DMS79 treated with DMSO at 0.1 percent for 48 hours (cell line): ENCODE data around the gene ACTG1.

Experiments
- DNase-seq: peaks from one replicate; lab custom pipeline; 2025; lab: John Stamatoyannopoulos, UW

The ACTG1 gene

DNA sequence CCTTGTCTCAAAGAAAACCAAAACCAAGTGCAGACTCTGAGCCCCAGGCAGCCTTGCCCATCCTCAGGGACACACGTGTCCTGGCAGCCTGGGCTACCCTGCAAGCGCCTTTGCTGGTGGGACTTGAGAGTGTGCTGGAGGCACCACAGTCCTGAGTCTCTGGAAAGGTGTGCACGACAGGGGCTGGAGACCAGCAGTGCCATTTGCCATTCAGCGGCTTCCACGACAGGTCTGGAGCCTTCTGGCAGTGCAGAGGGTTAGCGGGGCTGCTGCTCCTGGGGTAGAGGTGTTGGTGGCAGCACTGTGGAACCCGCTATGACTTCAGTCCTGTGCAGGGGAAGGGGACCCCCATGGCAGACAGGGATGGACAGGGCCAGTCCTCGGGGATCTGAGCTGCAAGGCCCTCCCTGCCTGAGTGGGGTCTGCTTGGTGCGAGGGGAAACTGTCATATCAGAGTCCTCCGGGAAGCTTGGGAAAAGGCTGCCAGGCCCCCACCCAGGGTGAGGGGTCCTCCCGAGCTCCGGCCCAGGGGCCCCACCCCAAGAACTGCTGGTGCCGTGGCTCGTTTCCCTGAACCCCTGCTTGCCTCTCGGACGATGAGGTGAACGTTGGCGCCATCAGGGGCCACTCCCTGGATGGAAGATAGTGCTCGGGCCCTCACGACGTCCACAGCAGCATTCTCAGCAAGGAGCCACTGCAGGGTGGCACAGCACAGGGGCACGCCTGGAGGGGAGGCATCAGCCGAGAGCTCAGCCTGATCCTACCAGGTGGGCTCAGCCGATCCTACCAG lies 32.8 kb upstream of the ACTG1 start:
- DNase-seq, result no peak

DNA sequence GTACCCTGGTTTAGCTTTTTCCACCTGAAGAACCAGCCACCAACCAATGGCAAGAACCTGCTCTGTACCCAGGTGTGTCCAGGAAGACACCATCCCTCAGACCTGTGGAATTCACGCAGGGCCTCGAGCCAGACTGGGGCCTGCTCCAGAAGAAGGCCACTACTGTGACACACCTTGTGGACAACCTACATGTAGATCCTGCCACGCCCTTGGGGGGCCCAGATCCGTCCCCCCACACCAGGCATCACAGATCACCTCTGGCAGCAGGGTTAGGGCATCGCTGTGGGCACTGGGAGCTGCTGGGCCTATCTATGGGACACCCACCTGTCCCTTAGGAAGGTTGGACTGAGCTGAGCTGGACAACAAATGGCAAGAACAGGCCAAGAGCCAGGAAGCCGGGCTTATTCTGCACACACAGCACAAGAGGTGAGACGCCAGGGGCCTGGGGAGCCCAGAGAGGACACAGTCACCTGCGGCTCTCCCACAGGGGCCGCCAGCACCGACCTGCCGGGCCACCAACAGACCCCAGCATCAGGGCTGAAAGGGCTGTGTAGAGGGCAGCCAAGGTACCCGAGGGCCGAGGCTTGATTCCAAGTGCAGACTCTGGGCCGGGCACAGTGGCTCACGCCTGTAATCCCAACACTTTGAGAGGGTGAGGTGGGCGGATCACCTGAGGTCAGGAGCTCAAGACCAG lies 31.8 kb upstream of the ACTG1 start:
- no peak for DNase-seq

DNA sequence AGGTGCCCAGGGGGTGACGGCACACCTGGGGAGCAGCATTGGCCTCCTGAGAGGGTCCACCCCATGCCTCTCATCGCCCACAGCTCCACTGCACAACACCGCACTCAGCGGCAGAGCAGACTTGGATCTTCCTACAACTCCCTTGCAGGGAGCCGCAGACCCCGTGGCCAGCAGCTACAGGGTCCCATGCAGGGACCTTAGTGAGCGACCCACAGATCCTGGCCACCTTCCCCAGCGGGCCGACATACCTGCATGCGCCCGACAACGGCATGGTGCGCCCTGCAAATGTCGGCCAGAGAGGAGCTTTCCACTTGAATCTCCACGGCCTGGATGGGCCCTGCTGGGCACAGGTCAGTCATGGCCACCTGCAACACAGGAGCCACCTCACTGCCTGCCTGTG lies 31.2 kb upstream of the ACTG1 start:
- no peak for DNase-seq

DNA sequence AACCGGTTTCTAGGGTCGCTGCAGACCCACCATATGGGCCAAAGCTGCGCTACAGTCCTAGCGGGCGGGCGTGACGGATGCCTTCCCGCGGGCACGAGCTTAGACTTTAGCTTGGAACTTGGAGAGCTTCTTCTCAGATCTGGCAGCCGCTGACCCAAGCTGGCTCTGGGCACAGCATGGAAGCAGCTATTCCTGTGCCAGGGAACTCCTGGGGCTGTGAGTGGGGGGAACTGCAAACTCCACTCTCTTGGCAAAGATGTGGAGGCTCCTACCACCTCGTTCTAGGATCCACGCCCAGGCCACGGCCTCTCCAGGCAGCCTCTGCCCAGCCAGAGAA lies 30.7 kb upstream of the ACTG1 start:
- no peak for DNase-seq

DNA sequence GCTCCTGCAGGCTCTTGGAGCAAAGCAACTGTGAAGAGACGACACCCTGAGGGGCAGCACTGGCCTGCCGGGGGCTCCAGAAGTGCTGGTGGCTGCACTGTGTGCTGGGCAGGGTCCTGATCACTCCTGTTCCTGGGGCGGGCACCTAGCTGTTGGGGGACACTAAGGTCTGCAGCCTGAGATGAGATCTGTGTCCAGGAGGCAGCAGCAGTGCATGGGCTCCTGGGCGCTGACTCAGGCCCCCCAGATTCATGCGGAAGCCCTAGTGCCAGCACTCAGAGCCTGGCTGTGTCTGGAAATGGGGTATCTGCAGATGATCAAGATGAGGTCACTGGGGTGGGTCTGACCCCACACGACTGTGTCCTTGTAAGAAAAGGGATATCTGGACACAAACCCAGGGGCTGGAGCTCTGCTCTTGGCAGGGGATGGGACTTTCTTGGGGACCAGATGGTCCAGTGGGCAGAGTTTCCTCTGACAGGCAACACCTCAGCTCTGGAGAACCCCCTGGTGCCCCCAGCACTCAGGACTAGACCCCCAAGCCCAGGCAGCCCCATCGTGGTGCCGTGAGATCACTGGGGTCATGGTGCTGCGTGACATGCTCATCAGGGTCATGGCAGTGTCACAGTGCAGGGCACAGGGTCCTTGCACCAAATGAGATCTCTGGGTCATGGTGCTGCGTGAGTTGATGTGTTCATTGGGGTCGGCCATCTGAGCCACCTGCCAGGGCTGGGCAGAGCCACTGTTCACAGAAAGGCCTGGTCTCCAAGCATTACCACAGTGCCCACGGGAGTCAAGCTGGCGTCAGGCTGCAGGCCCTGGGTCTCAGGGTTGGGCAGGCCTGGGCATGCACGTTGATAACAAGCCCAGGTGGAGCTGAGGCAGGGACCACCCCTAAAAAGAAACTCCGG lies 30.1 kb upstream of the ACTG1 start:
- DNase-seq, result no peak

DNA sequence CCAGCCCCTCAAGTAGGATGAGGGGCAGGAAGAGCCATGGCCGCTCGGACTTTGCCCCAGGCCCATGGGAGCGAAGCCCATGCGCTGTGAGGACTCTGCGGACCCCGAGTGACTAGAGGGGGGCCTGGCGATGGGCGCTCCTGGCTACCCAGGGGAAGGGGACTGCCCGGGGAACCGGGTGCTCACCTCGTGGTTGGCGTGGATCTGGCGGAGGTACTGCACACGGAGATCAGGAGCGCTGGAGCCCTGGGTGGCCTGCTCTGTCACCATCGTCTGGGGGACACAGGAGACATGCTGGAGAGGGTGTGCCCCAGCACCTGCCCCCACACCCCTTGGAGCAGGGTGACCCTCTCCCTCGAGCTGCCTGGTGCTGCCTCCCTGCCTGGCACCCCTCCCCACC lies 28.5 kb upstream of the ACTG1 start:
- DNase-seq, result no peak

DNA sequence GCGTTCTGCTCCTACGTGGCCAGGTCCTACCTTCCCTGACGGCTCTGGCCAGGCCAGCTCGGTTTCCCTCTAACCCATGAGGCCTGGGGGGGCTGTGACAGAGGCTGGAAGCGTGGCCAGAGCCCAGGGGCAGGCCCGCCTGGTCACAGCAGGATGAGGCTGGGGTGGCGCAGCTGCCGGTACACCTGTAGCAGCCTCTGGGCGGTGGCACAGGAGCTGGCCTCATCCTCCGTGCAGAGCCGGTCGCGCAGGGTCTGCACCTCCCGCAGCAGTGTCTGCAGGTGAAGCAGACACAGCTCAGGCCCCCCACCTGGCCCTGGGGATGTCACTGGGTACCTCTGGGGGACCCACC lies 28.1 kb upstream of the ACTG1 start:
- DNase-seq, result no peak

DNA sequence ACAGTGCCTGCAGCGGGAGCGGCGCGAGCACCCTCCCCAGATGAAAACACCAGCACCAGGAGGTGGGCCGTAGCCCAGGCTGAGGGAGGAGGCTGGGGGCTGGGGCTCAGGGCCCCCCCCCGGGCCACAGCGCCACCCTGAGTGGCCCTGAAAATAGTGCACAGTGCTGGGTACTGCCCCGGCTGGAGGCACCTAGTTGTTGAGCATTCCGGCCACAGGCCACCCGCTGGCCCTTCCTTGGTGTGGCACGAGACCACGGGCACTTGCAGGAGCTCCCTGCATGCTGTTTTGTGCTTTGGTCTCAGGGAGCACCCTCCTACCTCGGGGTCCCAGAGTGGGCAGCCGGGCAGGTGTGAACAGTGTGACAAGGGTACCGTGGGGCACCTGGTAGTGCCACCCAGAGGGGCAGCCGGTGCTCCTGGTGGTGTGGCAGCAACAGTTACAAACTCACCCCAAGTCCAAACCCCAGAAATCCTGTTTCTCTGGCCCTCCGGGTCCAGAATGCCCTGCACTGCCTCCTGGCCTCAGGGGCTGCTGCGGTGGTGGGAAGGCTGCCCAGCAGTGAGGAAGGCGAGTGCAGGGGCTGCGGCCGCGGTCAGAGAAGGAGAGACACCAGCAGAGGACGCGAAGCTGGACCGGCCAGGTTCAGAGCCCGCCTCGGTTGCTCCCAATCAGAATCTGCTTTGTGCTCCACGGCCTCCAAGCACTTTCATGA lies 27.5 kb upstream of the ACTG1 start:
- DNase-seq, result no peak

DNA sequence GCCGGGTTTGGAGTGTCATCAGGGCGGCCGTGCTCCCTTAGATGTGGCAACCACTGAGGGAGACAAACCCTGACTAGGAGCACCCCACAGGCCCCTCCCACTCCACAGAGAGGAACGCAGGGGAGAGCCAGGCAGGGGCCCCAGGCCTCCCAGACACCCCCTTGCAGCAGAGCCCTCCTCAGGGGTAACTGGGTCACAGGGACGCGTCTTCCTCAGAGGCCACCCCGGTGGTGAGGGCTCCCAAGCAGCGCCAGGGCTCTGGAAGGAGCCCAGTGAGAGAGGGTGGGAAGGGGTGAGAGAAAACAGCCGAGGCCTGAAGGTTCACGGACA lies 26.9 kb upstream of the ACTG1 start:
- DNase-seq, result no peak

DNA sequence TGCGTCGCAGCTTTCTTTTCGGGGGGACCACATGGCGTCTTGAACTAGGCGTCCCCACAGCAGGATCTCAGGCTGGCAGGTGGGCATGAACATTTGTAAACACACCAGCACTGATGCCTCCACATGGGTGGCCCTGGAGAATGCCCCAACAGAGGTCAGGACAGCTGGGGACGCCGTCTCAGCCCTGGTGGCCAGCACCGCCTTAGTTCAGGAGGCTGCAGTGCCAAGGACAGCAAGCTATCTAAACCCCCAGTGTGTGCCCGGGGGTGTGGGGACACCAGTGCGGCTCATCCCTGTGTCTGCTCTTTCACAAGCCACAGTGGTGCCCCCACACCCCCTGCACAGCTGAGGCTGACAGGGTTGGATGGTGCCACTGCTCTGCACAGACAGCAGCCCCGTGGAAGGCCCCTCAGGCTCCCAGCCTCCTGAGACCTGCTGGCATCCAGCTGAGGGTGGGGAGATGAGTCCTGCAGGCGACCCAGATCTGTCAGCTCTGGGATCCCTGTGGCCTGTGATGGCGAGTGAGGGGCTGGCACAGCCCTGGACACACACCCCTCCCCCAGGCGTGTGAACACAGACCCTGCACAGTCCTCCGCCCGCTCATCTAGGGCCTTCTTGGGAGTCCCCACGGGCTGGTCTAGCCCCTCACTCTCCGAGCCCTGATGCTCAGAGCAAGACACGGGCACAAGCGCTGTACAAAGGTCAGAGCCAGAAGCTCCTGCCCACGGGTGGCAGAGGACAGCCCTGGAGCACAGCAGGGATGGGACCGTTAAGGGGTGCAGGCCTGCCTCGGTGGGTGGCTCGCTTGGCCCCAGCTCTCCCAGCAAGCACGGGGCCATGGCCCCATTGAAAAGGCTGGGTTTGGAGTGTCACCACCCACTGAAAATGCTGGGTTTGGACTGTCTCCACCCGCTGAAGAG lies 26.3 kb upstream of the ACTG1 start:
- no peak for DNase-seq

DNA sequence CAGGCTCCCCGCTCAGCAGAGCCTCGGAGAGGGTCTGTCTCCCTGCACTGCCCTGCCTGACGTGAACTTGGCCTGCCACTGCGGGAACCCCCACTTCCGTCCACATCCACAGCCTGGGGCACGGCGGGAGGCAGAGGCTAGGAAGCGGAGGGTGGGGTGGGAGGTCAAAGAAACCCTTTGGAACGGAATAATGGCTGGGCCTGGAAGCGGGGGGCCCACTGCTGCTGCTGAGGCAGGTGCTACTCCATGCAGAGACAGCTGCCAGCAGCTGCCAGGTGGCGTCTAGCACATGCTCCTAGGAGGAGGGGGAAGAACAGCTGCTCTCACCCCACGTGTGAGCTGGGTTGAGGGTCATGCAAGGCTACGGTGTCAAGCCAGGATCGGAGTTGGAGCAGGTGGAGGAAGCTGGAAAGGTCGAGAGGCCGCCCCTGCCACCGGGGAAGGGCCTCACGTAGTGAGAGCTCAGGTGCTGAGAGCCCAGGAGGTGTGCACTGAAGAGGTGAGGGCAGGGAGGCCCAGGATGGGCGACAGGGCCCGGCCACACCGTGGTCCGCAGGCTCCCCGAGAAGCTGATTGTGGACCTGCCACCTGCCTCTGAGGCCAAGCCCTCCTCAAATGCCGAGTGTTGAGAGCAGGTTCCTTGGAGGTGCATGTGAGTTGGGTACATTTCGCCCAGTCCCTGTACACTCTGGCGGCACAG lies 25.4 kb upstream of the ACTG1 start:
- peak; percentile 60 for DNase-seq

DNA sequence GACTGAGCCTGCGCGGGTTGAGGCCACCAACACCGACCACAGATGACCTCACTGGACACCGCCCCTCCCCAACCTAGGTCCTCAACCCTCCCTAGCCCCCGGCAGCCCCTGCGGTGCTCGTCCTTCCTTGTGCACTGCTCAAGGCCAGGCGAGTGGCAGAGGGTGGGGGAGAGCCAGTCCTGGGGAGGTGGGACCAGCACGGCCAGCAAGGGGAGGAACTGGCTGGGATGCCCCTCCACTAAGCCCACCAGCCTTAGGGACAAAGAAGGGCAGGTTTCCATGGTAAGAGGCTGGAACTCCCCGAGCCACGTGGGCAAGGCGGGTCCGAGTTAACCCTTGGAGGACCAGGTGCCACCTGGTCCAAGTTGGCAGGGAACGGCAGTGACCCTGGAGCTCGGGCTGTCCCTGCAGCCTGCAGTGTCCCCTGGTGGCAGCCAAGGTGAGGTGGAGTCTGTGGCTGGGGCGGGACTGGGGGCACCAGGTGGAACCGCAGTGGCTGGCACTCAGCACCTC lies 24.8 kb upstream of the ACTG1 start:
- DNase-seq, result peak; percentile 54

DNA sequence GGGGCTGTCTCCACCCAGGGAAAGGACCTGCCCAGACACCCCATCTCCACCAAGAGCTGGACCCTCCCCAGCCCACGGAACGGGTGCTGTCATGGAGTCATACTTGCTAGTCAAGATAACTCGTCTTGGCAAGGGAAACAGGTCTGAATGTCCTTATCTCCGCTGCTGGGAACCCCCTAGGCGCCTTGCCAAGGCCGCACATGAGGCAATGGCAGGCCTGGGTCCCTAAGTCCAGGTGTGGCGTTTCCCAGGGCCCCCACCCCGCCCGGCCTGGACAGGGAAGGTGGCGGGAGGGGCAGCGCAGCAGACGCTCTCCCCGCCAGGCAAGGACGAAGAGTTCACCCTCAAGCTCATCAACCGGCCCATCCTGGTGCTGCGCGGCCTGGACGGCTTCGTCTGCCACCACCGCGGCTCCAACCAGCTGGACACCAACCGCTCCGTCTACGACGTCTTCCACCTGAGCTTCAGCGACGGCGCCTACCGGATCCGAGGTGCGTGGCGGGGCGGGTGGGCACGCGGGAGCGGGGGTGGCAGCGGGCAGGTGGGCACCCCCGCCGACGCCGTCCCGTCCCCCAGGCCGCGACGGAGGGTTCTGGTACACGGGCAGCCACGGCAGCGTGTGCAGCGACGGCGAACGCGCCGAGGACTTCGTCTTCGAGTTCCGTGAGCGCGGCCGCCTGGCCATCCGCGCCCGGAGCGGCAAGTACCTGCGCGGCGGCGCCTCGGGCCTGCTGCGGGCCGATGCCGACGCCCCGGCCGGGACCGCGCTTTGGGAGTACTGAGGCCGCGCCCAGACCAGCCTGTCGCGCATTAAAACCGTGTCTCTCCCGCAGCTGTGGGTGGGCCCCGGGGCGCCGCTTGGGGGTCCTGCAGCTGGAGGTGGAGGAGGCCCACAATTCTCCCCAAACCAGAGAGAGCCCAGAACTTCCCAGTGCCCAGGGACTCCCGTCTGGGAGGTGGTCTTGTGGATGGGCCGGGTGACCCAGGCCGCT lies 24.0 kb upstream of the ACTG1 start:
- DNase-seq, result no peak

DNA sequence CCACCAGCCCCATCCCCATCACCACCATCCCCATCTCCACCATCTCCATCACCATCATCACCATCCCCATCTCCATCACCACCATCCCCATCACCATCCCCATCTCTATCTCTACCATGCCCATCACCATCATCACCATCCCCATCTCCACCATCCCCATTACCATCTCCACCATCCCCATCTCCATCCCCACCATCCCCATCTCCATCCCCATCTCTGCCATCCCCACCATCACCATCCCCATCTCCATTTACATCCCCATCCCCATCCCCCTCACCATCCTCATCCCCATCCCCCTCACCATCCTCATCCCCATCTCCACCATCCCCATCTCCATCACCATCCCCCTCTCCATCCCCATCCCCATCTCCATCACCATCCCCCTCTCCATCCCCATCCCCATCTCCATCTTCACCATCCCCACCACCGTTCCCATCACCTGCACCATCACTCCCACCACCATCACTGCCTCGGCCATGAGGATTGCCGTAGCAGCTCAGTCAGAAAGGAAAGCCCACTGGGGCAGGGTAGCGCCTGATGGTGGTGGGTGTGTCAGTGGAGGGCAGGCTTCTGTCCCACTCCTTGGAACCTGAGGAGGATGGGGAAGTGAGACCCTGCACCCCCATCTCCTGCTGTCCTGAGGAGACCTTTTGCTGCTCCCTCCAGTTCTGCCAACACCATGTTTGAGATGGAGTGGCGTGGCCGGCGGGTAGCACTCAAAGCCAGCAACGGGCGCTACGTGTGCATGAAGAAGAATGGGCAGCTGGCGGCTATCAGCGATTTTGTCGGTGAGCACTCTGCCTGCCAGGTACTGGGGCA lies 23.1 kb upstream of the ACTG1 start:
- no peak for DNase-seq

DNA sequence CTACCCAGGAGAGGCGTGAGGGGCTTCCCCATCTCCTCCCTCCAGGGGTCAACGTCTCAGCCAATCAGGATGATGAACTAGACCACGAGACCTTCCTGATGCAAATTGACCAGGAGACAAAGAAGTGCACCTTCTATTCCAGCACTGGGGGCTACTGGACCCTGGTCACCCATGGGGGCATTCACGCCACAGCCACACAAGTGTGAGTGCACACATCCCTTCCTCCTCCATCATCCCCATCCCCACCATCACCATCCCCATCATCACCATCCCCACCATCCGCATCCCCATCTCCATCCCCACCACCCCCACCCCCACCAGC lies 22.4 kb upstream of the ACTG1 start:
- DNase-seq, result no peak

DNA sequence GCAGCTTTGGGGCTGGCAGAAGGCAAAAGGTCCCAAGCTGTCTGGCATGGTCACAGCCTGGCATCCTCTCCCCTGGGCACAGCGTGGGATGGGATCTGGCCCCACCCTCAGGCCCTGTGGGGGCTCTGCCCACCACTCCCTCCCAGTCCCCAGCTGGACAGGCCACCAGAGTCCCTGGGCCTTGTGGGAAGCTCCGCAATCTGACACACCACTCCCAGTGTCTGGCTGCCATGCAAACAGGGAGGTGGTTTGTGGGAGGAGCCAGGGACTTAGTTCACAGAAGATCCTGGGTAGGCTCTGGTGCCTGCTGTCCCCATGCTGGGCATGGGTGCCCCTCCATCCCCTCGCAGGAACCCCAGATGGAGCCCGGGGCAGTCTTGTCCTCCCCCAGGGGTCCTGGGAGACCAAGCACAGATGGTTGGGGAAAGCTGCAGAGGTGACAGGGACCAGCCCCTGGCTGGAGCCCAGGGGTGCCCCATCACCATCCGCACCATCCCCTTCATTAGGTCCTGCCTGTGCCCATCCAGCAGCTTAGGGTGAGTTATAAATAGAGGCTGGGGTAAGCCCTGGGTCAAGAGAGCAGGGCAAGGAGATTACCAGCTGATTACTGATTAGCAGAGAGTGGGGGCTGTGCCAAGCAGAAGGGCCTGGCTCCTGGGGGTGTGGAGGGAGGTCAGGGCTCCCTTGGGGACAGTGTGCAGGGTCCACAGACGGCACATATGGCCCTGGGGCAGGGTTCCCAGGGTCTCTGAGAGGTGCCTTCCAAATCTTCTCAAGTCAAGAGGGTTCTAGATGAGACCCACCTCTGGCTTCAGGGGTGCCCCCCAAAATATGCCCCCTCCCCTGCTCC lies 21.8 kb upstream of the ACTG1 start:
- no peak for DNase-seq

DNA sequence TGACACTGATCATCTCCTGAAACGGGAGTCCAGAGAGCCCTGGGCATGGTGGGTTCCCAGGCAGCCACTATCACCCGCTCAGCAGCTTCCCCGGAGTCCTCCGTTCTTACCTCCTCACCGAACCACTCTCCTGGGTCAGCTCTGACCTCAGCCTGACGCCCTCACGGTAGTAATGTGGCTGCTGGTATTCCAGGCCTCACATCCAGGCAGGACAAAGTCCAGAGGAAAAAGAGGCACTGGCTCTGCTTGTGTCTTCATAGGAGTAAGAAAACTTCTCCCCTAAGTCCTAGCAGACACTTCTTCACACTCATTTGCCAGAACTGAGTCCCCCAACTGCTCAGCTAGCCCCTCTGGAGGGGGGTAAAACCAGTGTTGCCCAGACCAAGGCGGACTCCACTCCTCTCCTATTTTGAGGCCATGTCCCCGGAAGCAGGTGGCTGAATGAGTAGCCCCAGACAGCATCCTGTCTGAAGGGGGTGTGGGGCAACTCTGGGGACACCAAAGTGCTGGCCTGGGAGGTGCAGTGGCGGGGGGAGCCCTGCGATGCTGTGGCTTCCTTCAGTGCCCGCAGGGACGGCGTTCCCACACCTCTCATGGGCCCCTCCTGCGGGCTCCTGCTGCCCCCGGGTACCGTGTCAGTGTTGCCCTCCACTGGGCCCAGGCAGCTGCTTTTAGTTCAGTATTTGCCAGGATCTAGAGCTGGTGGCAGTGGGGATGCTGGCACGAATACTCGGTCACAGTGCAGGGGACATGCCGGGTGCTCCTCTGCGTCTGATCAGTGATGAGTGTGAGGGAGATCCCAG lies 20.9 kb upstream of the ACTG1 start:
- no peak for DNase-seq
